ENCODE results near the gene HLCS. TPM values are rescaled to one million over a fixed set of nuclear protein-coding genes. Genes with fewer than 3 reads are reported as not detected.

The HLCS gene
- total and polyA plus RNA-seq, 10 of the 15 experiments (the other 5 are each of a cell fraction or from before 2014, with no cell fraction given): 1.5 to 12.7 (median 9.6) TPM

Small RNAs within 50 kb of the gene (small RNA-seq; reads per million reads assigned to genes)
- gene RF00019 (not detected), gene RNA5SP491 (0.94 reads per million, percentile 29 among the genes with 10 or more reads in this experiment)

Other genes starting within 250 kb of the HLCS start
- not detected in 2 replicates for gene RIPPLY3, start 40.0 kb upstream of the HLCS start, total RNA-seq (2014; rRNA removed)
- not detected in 2 replicates for gene RIPPLY3, start 40.0 kb upstream of the HLCS start, total RNA-seq (2014; rRNA removed; fragmentation: Illumina TruSeq; extraction: Trizol)
- not detected in 2 replicates for gene RIPPLY3, start 40.0 kb upstream of the HLCS start, total RNA-seq (2021)
- gene RIPPLY3, start 40.0 kb upstream of the HLCS start, polyA plus RNA-seq (2011; rRNA removed): not detected in 2 replicates
- not detected in 2 replicates for gene RIPPLY3, start 40.0 kb upstream of the HLCS start, polyA plus RNA-seq (2014; fragmentation: Illumina TruSeq; extraction: Trizol)
- gene RIPPLY3, start 40.0 kb upstream of the HLCS start, polyA plus RNA-seq (2014; fragmentation: Nextera tagmentation; extraction: Ambion mirVana): not detected
- gene RIPPLY3, start 40.0 kb upstream of the HLCS start, polyA plus RNA-seq (2014; rRNA removed): not detected in 2 replicates
- not detected for gene RIPPLY3, start 40.0 kb upstream of the HLCS start, polyA plus RNA-seq (2016; fragmentation: Nextera tagmentation; extraction: Ambion mirVana)
- 17.1 and 22.3 TPM in 2 replicates for gene PIGP, start 106.4 kb upstream of the HLCS start, total RNA-seq (2014; rRNA removed)
- gene PIGP, start 106.4 kb upstream of the HLCS start, total RNA-seq (2014; rRNA removed; fragmentation: Illumina TruSeq; extraction: Trizol): 18.1 and 19.3 TPM in 2 replicates
- 16.4 and 17.0 TPM in 2 replicates for gene PIGP, start 106.4 kb upstream of the HLCS start, total RNA-seq (2021)
- 31.0 and 47.8 TPM in 2 replicates for gene PIGP, start 106.4 kb upstream of the HLCS start, polyA plus RNA-seq (2011; rRNA removed)
- 27.9 and 35.4 TPM in 2 replicates for gene PIGP, start 106.4 kb upstream of the HLCS start, polyA plus RNA-seq (2014; fragmentation: Illumina TruSeq; extraction: Trizol)
- gene PIGP, start 106.4 kb upstream of the HLCS start, polyA plus RNA-seq (2014; fragmentation: Nextera tagmentation; extraction: Ambion mirVana): 10 to 100 TPM; 59.4 to 65.0 TPM
- gene PIGP, start 106.4 kb upstream of the HLCS start, polyA plus RNA-seq (2014; rRNA removed): 15.8 and 18.2 TPM in 2 replicates
- 10 to 100 TPM; 47.4 to 54.2 TPM for gene PIGP, start 106.4 kb upstream of the HLCS start, polyA plus RNA-seq (2016; fragmentation: Nextera tagmentation; extraction: Ambion mirVana)
- 88.6 and 99.9 TPM in 2 replicates for gene TTC3, start 106.6 kb upstream of the HLCS start, total RNA-seq (2014; rRNA removed)
- gene TTC3, start 106.6 kb upstream of the HLCS start, total RNA-seq (2014; rRNA removed; fragmentation: Illumina TruSeq; extraction: Trizol): 93.2 and 94.9 TPM in 2 replicates
- gene TTC3, start 106.6 kb upstream of the HLCS start, total RNA-seq (2021): 86.7 and 86.9 TPM in 2 replicates
- 57.7 and 66.1 TPM in 2 replicates for gene TTC3, start 106.6 kb upstream of the HLCS start, polyA plus RNA-seq (2011; rRNA removed)
- 73.8 and 90.9 TPM in 2 replicates for gene TTC3, start 106.6 kb upstream of the HLCS start, polyA plus RNA-seq (2014; fragmentation: Illumina TruSeq; extraction: Trizol)
- gene TTC3, start 106.6 kb upstream of the HLCS start, polyA plus RNA-seq (2014; fragmentation: Nextera tagmentation; extraction: Ambion mirVana): 10 to 100 TPM; 23.1 to 28.6 TPM
- 43.9 and 53.4 TPM in 2 replicates for gene TTC3, start 106.6 kb upstream of the HLCS start, polyA plus RNA-seq (2014; rRNA removed)
- gene TTC3, start 106.6 kb upstream of the HLCS start, polyA plus RNA-seq (2016; fragmentation: Nextera tagmentation; extraction: Ambion mirVana): 10 to 100 TPM; 71.5 to 77.0 TPM

Data from GM12878 (cell line).